Keratinocyte (primary cell): ENCODE data around the gene OAF. TPM values are rescaled to one million over a fixed set of nuclear protein-coding genes. Genes with fewer than 3 reads are reported as not detected.
"Not testable (repeated sequence)": the region's sequence is repeated elsewhere in the genome, so short reads cannot be mapped to it uniquely, and the experiment has no call there.

Source experiments
- DNase-seq: peaks from one replicate; pipeline ENCODE4 v3.0.0-alpha.2; 2011; ENCODE audit warnings: low read depth, missing footprints, low spot score
- FAIRE-seq: peaks from 2 replicates; lab custom pipeline; 2011; peaks lifted over from hg19 to GRCh38; lab: Jason Lieb, UNC
- H2AFZ ChIP-seq: 2 replicates; pipeline ENCODE4 v1.6.0; 2012; ENCODE audit warnings: low read length, control low read depth, inconsistent platforms; ENCODE audit not compliant: control insufficient read depth
- H3K27ac ChIP-seq: 2 replicates; pipeline ENCODE4 v1.5.1; 2011; ENCODE audit warnings: low read length; ENCODE audit not compliant: control insufficient read depth, insufficient read depth
- H3K27me3 ChIP-seq: 3 replicates; pipeline ENCODE4 v1.6.0; 2011; ENCODE audit warnings: low read length; ENCODE audit not compliant: control insufficient read depth, insufficient read depth; ENCODE audit errors: extremely low read depth
- H3K36me3 ChIP-seq, 2 experiments: 2 replicates in 1 of 2; 3 replicates in 1 of 2; pipeline ENCODE4 v1.5.1; 2011; ENCODE audit warnings: low read length in 2 of 2, mild to moderate bottlenecking in 1 of 2; ENCODE audit not compliant: control insufficient read depth in 2 of 2, insufficient read depth in 2 of 2; ENCODE audit errors: extremely low read depth in 1 of 2
- H3K4me1 ChIP-seq: 3 replicates; pipeline ENCODE4 v1.5.1; 2011; ENCODE audit warnings: low read length; ENCODE audit not compliant: control insufficient read depth, insufficient read depth; ENCODE audit errors: extremely low read depth
- H3K4me2 ChIP-seq: 3 replicates; pipeline ENCODE4 v1.6.0; 2011; ENCODE audit warnings: low read depth, low read length; ENCODE audit not compliant: control insufficient read depth, insufficient read depth; ENCODE audit errors: extremely low read depth
- H3K4me3 ChIP-seq, 3 experiments: fragments of 200-600 bp in 1 of 3; sonication (generic) in 1 of 3; 2 replicates in 2 of 3; 3 replicates in 1 of 3; pipeline ENCODE4 v1.5.1; 2011 to 2016; ENCODE audit warnings: low read length in 3 of 3, mild to moderate bottlenecking in 3 of 3, control low read depth in 2 of 3, inconsistent platforms in 1 of 3, low read depth in 1 of 3, mixed read lengths in 1 of 3, mixed run types in 1 of 3, moderate library complexity in 1 of 3; ENCODE audit not compliant: control insufficient read depth in 2 of 3, insufficient read depth in 2 of 3; ENCODE audit errors: extremely low read depth in 1 of 3
- H3K79me2 ChIP-seq: 2 replicates; pipeline ENCODE4 v1.6.0; 2012; ENCODE audit warnings: low read length; ENCODE audit not compliant: control insufficient read depth, insufficient read depth
- H3K9ac ChIP-seq: 3 replicates; pipeline ENCODE4 v1.6.0; 2011; ENCODE audit warnings: low read length; ENCODE audit not compliant: control insufficient read depth, insufficient read depth; ENCODE audit errors: extremely low read depth
- H3K9me1 ChIP-seq: 3 replicates; pipeline ENCODE4 v1.6.0; 2011; ENCODE audit warnings: low read length; ENCODE audit not compliant: control insufficient read depth, insufficient read depth; ENCODE audit errors: extremely low read depth
- H3K9me3 ChIP-seq: 2 replicates; pipeline ENCODE4 v1.5.1; 2012; ENCODE audit warnings: low read depth, low read length; ENCODE audit not compliant: control insufficient read depth
- H4K20me1 ChIP-seq: 3 replicates; pipeline ENCODE4 v1.6.0; 2011; ENCODE audit warnings: low read length; ENCODE audit not compliant: control insufficient read depth, insufficient read depth; ENCODE audit errors: extremely low read depth
- CTCF ChIP-seq, 3 experiments: IDR thresholded peaks in 1 of 3; conservative IDR thresholded peaks in 1 of 3; optimal IDR thresholded peaks in 1 of 3; 2 replicates in 2 of 3; 3 replicates in 1 of 3; pipeline versions ENCODE3 to v1.5.1; 2011; ENCODE audit warnings: low read length in 3 of 3, mild to moderate bottlenecking in 3 of 3, moderate library complexity in 2 of 3, control low read depth in 1 of 3, inconsistent platforms in 1 of 3; ENCODE audit not compliant: insufficient read depth in 2 of 3; ENCODE audit errors: extremely low read depth in 1 of 3
- EZH2 ChIP-seq: IDR thresholded peaks from one replicate; pipeline ENCODE4 v1.6.1; 2012; ENCODE audit warnings: inconsistent platforms, mild to moderate bottlenecking, low read length, moderate library complexity
- dilution Hi-C: fragments of 300-500 bp; cut with MboI; formaldehyde crosslinking; loops from one replicate; pipeline ENCODE4 v1.7.0; 2020; ENCODE audit warnings: low sequenced_read_pairs; ENCODE audit not compliant: extremely low pct_ligation_motif_present
- polyA plus RNA-seq, 5 experiments: library from polyadenylated mRNA; depleted of rRNA in 3 of 5; stranded (reverse) in 3 of 5; stranded (forward) in 1 of 5; unstranded in 1 of 5; fragments of >200 nt; gene quantifications; 1 replicate in 1 of 5; 2 replicates in 3 of 5; 3 replicates in 1 of 5; pipeline versions ENCODE4 v1.2.1 to v1.2.3, GENCODE V29; 2011 to 2012; ENCODE audit warnings: missing spikeins in 2 of 5, low read depth in 1 of 5, low replicate concordance in 1 of 5

OAF gene
- polyA plus RNA-seq, 1 donor (not counting 4 experiments of a cell fraction or from before 2014, with no cell fraction given), result 11.2 TPM

- H3K9me1 ChIP-seq, result no peaks in the 10 kb centered on the region
- H3K27ac ChIP-seq, result peak overlapping the region; percentile 83
- no peaks in the 10 kb centered on the region for H3K79me2 ChIP-seq
- H4K20me1 ChIP-seq, result no peaks in the 10 kb centered on the region
- H3K27me3 ChIP-seq, result peaks cover 2% of the 10 kb centered on the region
- FAIRE-seq, result peak; percentile 96
- peaks cover 21% of the 10 kb centered on the region for H3K4me1 ChIP-seq
- H3K4me3 ChIP-seq, result no peak overlapping the region
- no peak for TF ChIP-seq CTCF (optimal IDR thresholded peaks at IDR 0.05 in 1 of 3, IDR thresholded peaks at IDR 0.05 in 1 of 3, conservative IDR thresholded peaks at IDR 0.05 in 1 of 3; ENCODE audit: extremely low read depth in 1 of 3, insufficient read depth in 2 of 3, low read length in 3 of 3)
- no peak for TF ChIP-seq EZH2
- dilution Hi-C loops, result no loop called here
- no peaks in the 10 kb centered on the region for H3K9me3 ChIP-seq
- peak overlapping the region; percentile 45 for H3K9ac ChIP-seq
- peak overlapping the region; percentile 68 for H3K4me2 ChIP-seq
- H3K36me3 ChIP-seq, result no peaks in the 10 kb centered on the region
- DNase-seq, result peak; percentile 76
- H2AFZ ChIP-seq, result peak overlapping the region; percentile 85
These were observed 61.5 kb downstream of the OAF start for GRCh38 chr11:120272303-120272702.

- Histone ChIP-seq H3K4me1 (peaks cover 21% of the 10 kb centered on the region), H3K4me2 (no peak overlapping the region), H3K9ac (no peak overlapping the region), H2AFZ (no peak overlapping the region), H3K4me3 (no peak overlapping the region), H3K9me1 (no peaks in the 10 kb centered on the region), H3K36me3 (no peaks in the 10 kb centered on the region), H3K27me3 (no peaks in the 10 kb centered on the region), H3K79me2 (no peaks in the 10 kb centered on the region), H3K27ac (no peak overlapping the region), H3K9me3 (no peaks in the 10 kb centered on the region), H4K20me1 (no peaks in the 10 kb centered on the region)
- no peak for TF ChIP-seq CTCF (optimal IDR thresholded peaks at IDR 0.05 in 1 of 3, IDR thresholded peaks at IDR 0.05 in 1 of 3, conservative IDR thresholded peaks at IDR 0.05 in 1 of 3; ENCODE audit: extremely low read depth in 1 of 3, insufficient read depth in 2 of 3, low read length in 3 of 3)
- dilution Hi-C loops, result no loop called here
- FAIRE-seq (no peak), DNase-seq (no peak)
These were observed 62.6 kb downstream of the OAF start for GRCh38 chr11:120273432-120273831.

- FAIRE-seq, H2AFZ ChIP-seq, H3K9me3 ChIP-seq, DNase-seq, H3K36me3 ChIP-seq, dilution Hi-C loops, H3K9me1 ChIP-seq, H4K20me1 ChIP-seq, H3K27me3 ChIP-seq, H3K4me3 ChIP-seq, H3K79me2 ChIP-seq, H3K9ac ChIP-seq, H3K27ac ChIP-seq, H3K4me2 ChIP-seq: not testable (repeated sequence)
- peaks cover 21% of the 10 kb centered on the region for H3K4me1 ChIP-seq
These were observed 63.1 kb downstream of the OAF start for GRCh38 chr11:120273956-120274355.
